GM18507 (cell line): Measurements from ENCODE around the gene QSOX1.

Experiments
- DNase-seq: peaks from one replicate; pipeline ENCODE4 v3.0.0; 2011; ENCODE audit warnings: low read depth; ENCODE audit not compliant: insufficient read length; ENCODE audit errors: extremely low spot score
- FAIRE-seq: peaks from 2 replicates; lab custom pipeline; 2011; peaks lifted over from hg19 to GRCh38; lab: Jason Lieb, UNC

The QSOX1 gene

GRCh38 chr1:180167721-180168467, 13.2 kb downstream of the QSOX1 start:
- FAIRE-seq (no peak), DNase-seq (no peak)

DNA sequence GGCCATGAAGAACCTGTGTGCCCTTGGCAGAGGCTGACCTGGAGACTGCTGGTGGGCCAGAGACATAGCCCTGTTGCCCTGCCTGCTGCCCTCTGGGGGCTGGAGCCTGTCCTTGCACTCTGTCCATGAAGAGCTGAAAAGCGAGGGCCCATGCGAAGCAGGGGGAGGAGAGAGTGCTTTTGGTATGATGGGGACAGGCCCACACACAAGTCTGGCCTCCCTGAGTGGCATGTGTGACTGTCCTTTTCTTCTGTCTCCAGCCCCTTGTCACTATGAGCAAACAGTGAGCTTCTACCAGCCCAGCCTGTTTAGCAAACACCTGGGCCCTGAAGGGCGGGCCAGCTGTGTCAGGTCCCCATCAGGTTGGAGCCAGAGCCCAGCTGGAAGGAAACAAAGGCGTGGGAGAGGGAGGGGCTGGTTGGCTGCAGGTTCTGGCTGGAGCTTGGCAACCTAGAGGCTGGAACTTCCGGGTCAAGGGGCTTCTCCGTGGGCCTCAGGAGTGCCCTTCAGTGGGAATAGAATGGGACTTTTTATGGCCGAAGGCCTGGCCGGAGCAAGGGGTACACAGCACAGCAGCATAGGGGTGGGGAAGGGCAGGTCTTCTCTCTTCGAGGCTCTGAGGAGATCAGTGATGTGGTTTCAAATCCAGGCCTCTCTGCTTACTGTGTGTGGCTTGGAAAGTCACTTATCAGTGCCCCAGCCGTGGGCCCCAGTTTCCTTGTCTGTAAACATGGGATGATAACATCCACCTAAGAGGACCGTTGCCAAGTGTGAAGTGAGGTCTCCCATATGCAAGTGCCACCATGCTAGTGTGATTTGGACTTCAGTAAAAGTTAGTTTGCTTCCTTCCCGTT, 14.3 kb downstream of the QSOX1 start:
- DNase-seq (peak; percentile 40), FAIRE-seq (no peak)

DNA sequence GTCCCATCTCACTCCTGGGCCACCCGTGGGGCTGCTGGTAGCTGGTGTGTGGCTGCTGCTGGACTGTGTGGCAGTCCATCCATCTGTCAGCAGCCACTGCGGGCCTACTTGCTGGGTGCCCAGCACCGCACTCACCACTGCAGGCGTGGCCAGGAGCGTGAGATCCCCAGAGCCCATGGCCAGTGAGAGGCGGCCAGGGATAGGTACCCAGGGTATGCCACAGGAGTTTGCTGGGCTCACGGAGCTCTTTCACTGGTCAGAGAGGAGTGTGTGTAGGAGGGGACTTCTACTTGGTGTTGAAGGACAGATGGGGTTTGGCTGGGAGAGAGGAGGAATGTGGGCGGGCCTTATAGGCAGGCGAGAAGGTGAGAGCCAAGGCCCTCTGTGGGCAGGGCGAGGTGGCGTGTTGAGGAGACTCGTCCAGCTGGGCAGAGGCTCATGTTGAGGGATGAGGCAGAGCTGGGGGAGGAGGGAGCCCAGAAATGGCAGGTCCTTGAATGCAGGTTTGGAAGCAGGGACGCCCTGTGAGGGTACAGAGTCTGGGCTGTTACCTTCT, 15.0 kb downstream of the QSOX1 start:
- DNase-seq: no peak
- FAIRE-seq: no peak

DNA sequence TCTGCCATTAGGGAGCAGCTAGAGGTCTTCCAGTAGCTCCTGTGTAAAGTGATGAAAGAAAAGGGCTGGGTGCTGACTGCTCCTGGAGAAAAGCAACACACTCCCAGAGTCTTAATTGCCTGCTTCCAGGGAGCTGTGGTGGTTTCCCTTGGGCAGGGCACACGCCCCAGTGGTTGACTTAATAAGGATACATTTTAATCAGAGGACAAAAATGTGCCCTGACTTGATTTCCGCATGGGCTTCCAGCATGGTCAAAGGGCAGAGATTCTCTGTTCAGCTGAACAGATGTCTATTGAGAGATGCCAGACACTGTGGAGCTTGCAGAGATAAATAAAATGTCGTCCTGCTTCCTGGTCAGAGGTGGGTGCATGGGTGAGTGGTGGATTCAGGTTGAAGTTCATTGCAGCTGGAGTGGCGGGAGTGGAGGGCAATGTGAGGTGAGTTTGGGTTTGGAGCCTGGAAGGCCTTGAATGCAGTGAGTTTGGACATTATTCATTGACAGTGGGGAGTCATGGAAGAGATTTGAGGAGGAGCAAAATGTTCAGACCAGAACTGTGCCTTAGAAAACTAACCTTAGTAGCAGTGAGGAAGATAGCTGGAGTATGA, 16.0 kb downstream of the QSOX1 start:
- DNase-seq: no peak
- no peak for FAIRE-seq

DNA sequence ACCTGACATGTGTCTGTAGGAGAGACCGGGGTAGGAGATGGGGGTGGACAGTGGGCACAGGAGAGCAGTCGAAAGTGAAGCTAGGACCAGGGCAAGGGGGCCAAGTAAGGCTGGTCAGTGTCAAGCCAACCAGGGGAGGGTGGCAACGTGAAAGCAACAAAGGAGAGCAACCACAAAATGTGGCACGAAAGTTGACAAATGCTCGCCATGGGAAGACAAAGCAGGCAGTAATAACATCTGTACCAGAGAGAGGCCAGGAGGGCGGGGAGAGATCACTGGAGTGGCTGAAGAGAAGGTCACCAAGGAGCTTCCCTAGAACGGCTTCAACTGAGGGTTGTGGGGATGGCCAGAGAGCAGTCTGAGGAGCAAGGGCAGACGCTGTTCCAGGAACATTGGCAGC, 17.0 kb downstream of the QSOX1 start:
- FAIRE-seq (no peak), DNase-seq (no peak)

- no peak for DNase-seq
- FAIRE-seq: no peak
Measured at GRCh38 chr1:180173451-180173850, 18.8 kb downstream of the QSOX1 start.

DNA sequence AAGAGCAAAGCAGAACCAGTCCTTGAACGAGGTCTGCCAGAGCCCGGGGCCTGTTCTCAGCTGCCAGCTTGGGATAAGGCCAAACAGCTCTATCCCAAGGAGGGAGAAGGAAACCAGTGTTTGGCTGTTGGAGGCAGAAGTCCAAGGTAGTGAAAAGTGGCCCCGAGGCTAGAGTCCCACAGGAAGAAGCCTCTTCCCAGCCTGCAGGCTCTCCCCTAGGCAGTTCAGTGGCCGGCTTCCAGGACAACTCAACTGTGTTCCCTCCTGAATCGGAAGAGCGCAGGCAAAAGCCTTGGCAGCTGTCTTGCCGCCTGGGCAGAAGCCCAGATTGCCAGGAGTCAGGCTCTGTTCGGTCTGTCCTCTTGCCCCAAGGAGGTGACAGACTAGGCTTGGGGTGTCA, 19.3 kb downstream of the QSOX1 start:
- FAIRE-seq: no peak
- no peak for DNase-seq

DNA sequence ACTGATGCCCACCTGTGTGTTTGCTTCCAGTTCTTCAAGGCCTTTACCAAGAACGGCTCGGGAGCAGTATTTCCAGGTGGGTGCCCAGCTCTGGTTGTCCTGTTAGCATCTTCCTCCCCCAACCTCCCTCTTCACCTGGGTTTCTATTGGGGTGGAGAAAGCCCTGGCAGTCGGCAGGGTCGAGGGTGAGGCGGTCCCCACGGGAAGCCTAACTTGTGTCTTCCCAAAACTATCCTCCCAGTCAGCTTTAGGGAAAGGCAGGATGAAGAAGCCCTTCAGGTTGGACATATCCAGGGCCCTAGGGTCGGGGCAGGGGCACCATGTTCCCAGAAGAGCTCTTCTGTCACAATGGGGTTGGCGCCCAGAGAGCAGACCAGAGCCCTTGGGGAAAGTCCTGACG, 20.6 kb downstream of the QSOX1 start:
- DNase-seq (no peak), FAIRE-seq (no peak)

GRCh38 chr1:180175806-180176205, 21.1 kb downstream of the QSOX1 start:
- FAIRE-seq: no peak

GRCh38 chr1:180176965-180177364, 22.3 kb downstream of the QSOX1 start:
- FAIRE-seq: no peak

More at GRCh38 chr1:180175806-180176205, 21.1 kb downstream of the QSOX1 start:
- DNase-seq: no peak

GRCh38 chr1:180177931-180178330, 23.3 kb downstream of the QSOX1 start:
- FAIRE-seq (no peak), DNase-seq (no peak)

More at GRCh38 chr1:180176965-180177364, 22.3 kb downstream of the QSOX1 start:
- DNase-seq: no peak

DNA sequence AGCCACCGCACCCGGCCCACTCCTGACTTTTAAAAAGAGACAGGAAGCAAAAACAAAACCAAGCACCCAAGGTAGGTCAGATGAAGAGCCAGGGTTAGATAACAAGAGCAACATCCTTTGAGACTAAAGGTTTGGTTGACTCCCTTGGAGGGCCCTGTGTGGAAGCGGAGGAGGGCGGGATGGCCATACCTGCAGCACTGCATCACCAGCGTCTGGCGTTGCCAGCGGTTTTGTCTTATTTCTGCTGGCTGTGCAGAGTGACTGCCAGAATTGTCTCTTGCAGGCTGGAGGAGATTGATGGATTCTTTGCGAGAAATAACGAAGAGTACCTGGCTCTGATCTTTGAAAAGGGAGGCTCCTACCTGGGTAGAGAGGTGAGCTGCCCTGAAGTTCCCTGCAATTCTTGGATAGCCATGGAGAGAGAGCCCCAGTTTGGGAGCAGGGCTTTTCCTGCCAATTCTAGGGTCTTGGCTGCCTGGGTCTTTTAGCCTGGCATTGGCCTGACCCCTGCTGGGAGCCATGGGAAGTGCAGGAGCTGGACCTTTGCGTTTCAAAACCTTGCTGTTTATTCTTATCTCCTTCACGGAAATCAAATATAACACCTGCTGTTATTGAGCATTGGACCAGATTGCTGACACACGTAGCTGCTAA, 24.0 kb downstream of the QSOX1 start:
- FAIRE-seq: peak; percentile 81
- peak; percentile 60 for DNase-seq

- no peak for DNase-seq
- FAIRE-seq: no peak
Measured at GRCh38 chr1:180179162-180179957, 24.7 kb downstream of the QSOX1 start.

- no peak for DNase-seq
- no peak for FAIRE-seq
Measured at GRCh38 chr1:180181048-180181447, 26.4 kb downstream of the QSOX1 start.

DNA sequence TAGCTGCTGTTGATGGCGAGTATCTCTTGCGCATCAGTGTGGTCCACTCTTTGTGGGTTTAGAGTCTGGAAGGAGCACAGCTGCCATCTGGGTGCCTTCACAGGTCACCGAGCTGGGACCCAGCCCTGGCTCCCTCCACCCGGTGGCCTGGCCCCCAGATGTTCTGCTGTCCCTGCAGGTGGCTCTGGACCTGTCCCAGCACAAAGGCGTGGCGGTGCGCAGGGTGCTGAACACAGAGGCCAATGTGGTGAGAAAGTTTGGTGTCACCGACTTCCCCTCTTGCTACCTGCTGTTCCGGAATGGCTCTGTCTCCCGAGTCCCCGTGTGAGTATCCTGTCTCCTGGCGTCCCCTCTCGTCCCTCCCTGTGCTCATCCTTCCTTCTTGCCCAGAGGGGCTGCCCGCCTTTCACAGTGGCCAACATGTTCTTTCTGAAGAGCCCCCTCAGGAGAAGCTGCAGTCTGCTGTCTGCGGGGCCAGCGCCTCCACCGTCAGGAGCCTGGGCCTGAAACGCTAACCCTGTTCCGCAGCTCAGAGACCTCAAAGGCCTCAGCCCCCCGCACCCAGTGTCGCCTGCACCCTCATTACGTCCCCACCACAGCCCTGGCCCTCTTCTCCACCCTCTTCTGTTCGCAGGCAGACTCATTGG, 27.4 kb downstream of the QSOX1 start:
- no peak for DNase-seq
- FAIRE-seq: no peak

DNA sequence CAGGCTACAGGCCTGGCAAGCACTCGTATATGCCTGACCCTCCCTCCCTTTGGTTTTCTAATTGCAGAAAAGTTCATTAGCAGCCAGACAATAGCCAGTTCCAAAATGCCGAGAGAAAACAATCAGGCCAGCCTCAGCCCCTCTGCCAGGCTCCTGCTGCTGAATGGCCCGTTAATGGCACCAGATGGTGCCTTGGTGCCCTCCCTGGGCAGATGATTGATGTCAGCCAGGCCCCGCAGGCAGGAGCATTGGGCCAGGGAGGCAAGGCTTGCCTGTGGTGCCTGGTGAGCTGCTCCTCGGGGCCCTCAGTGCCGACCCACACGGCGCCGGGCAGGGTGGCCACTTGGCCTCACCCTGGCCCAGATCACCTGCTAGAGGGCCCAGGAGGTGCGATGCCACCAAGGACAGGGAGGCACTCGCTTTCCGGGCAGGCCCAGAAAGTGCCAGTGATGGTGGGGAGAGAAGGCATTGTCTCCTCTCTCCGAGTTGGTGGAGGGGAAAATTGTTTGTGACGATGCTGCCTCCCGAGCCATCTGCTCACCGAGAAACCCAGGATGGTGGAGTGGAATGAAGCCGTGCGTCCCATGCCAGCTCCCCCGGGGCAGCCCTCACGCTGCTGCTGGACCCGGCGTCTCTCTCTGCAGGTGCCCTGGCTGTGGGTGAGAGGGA, 28.1 kb downstream of the QSOX1 start:
- DNase-seq (no peak), FAIRE-seq (no peak)

DNA sequence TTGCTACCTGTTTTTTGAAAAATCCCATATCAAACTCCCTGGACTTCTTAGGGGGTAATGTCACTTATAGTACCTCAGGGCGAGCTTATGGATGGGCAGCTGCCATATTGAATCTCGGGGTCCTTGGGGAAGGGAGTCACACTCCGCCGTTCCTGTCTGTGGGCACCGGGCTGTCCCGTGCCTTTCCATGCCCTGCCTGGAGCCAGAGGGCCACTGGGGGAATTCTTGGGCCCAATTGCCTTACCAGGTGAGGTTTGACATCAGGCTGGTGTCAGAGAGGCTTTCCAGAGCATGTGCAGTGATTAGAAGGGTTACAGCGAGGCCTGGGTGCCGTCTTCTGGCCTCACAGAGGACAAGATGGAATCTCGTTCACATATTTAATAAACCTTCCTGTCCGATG, 28.8 kb downstream of the QSOX1 start:
- DNase-seq (no peak), FAIRE-seq (no peak)

- DNase-seq (no peak), FAIRE-seq (no peak)
Measured at GRCh38 chr1:180184041-180184440, 29.4 kb downstream of the QSOX1 start.
